HepG2 (cell line): ENCODE measurements around the gene HOTAIR. TPM values are rescaled to one million over a fixed set of nuclear protein-coding genes. Genes with fewer than 3 reads are reported as not detected.

Source experiments
- CENPX ChIP-seq: sonication (generic); formaldehyde crosslinking; IDR thresholded peaks from 2 replicates; pipeline ENCODE4 v1.9.0; 2021; ENCODE audit warnings: mild to moderate bottlenecking, missing genetic modification reagents, moderate library complexity
- EEA1 ChIP-seq: sonication (generic); formaldehyde crosslinking; IDR thresholded peaks from 2 replicates; pipeline ENCODE4 v1.5.1; 2020; ENCODE audit warnings: mild to moderate bottlenecking, missing genetic modification reagents, borderline replicate concordance
- FOSL1 ChIP-seq: sonication (generic); formaldehyde crosslinking; IDR thresholded peaks from 2 replicates; pipeline ENCODE4 v1.9.0; 2021; ENCODE audit warnings: missing genetic modification reagents, borderline replicate concordance
- HNF4A ChIP-seq: sonication (generic); formaldehyde crosslinking; IDR thresholded peaks from 2 replicates; pipeline ENCODE4 v1.4.0; 2020; ENCODE audit warnings: missing genetic modification reagents
- ZFX ChIP-seq: sonication (generic); formaldehyde crosslinking; IDR thresholded peaks from 2 replicates; pipeline ENCODE4 v1.4.0; 2020; ENCODE audit warnings: mild to moderate bottlenecking, low read depth, missing genetic modification reagents, moderate library complexity
- polyA plus RNA-seq, 8 experiments: library from polyadenylated mRNA; depleted of rRNA in 3 of 8; stranded (reverse) in 7 of 8; unstranded in 1 of 8; fragments of >200 nt; fragmentation: Illumina TruSeq in 4 of 8; extraction: Trizol in 4 of 8; gene quantifications; 2 replicates each; pipeline versions ENCODE4 v1.2.1 to v1.2.3, GENCODE V29; 2011 to 2016; ENCODE audit warnings: low read depth in 4 of 8, missing spikeins in 1 of 8, mixed read lengths in 1 of 8; ENCODE audit not compliant: insufficient read depth in 1 of 8
- total RNA-seq, 5 experiments: library from RNA; depleted of rRNA; stranded (reverse); fragments of >200 nt; fragmentation: Illumina TruSeq; extraction: Trizol; gene quantifications; 2 replicates each; pipeline ENCODE4 v1.2.3, GENCODE V29; 2016; ENCODE audit warnings: low read depth in 1 of 5
- TF ChIP-seq, protein P1 (sequence below): sonication (generic); formaldehyde crosslinking; IDR thresholded peaks from 2 replicates; pipeline ENCODE4 v1.8.1; 2023; ENCODE audit warnings: missing genetic modification reagents, inconsistent platforms, borderline replicate concordance
- TF ChIP-seq, protein P2 (sequence below): sonication (generic); formaldehyde crosslinking; IDR thresholded peaks from 2 replicates; pipeline ENCODE4 v1.4.0; 2020; ENCODE audit warnings: missing genetic modification reagents
- TF ChIP-seq, protein P3 (sequence below): sonication (generic); formaldehyde crosslinking; IDR thresholded peaks from 2 replicates; pipeline ENCODE4 v1.8.1; 2023; ENCODE audit warnings: mild to moderate bottlenecking, inconsistent platforms, moderate library complexity, missing genetic modification reagents, borderline replicate concordance

HOTAIR gene
- total and polyA plus RNA-seq, 2 of the 13 experiments (the other 11 are each of a cell fraction or from before 2014, with no cell fraction given) = not detected

DNA sequence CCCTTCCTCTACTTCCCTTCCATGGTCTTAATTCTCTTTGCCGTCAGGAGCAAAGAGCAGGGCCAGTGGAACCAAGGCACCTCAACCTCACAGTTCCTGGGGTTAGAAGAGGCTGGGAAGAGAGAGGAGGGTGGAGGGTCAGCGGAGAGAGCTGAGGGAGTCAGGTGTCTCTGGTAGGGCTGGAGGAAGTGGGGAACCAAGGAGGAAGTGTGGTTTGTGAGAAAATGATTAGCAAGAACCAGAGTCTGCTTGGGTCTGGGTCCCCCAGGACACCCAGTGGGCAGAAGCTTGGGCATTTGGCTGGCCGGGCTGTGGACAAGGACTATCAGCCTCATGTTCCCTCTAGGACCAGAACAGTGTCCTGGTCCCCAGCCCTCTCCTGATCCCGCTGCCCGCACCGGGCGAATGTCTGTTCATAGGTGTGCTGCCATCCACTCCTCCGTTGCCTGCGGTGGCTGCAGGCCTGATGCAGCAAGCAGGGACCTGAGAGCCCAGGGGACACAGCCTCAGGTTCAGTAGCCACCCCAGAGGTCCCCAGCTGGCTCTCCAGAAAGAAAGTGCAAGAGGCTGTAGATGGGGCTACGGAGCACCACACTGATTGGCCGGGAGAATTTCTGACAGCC lies 17.7 kb downstream of the HOTAIR start (continued):
- TF ChIP-seq, protein P1, sequence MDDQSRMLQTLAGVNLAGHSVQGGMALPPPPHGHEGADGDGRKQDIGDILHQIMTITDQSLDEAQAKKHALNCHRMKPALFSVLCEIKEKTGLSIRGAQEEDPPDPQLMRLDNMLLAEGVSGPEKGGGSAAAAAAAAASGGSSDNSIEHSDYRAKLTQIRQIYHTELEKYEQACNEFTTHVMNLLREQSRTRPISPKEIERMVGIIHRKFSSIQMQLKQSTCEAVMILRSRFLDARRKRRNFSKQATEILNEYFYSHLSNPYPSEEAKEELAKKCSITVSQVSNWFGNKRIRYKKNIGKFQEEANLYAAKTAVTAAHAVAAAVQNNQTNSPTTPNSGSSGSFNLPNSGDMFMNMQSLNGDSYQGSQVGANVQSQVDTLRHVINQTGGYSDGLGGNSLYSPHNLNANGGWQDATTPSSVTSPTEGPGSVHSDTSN = no peak
- TF ChIP-seq CENPX (CRISPR knock-in tag) = no peak
- no peak for TF ChIP-seq ZFX (CRISPR knock-in tag)
- no peak for TF ChIP-seq EEA1 (CRISPR knock-in tag)
- TF ChIP-seq, protein P2, sequence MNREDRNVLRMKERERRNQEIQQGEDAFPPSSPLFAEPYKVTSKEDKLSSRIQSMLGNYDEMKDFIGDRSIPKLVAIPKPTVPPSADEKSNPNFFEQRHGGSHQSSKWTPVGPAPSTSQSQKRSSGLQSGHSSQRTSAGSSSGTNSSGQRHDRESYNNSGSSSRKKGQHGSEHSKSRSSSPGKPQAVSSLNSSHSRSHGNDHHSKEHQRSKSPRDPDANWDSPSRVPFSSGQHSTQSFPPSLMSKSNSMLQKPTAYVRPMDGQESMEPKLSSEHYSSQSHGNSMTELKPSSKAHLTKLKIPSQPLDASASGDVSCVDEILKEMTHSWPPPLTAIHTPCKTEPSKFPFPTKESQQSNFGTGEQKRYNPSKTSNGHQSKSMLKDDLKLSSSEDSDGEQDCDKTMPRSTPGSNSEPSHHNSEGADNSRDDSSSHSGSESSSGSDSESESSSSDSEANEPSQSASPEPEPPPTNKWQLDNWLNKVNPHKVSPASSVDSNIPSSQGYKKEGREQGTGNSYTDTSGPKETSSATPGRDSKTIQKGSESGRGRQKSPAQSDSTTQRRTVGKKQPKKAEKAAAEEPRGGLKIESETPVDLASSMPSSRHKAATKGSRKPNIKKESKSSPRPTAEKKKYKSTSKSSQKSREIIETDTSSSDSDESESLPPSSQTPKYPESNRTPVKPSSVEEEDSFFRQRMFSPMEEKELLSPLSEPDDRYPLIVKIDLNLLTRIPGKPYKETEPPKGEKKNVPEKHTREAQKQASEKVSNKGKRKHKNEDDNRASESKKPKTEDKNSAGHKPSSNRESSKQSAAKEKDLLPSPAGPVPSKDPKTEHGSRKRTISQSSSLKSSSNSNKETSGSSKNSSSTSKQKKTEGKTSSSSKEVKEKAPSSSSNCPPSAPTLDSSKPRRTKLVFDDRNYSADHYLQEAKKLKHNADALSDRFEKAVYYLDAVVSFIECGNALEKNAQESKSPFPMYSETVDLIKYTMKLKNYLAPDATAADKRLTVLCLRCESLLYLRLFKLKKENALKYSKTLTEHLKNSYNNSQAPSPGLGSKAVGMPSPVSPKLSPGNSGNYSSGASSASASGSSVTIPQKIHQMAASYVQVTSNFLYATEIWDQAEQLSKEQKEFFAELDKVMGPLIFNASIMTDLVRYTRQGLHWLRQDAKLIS (CRISPR knock-in tag) = no peak
- TF ChIP-seq, protein P3, sequence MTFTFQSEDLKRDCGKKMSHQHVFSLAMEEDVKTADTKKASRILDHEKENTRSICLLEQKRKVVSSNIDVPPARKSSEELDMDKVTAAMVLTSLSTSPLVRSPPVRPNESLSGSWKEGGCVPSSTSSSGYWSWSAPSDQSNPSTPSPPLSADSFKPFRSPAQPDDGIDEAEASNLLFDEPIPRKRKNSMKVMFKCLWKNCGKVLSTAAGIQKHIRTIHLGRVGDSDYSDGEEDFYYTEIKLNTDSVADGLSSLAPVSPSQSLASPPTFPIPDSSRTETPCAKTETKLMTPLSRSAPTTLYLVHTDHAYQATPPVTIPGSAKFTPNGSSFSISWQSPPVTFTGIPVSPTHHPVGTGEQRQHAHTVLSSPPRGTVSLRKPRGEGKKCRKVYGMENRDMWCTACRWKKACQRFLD (CRISPR knock-in tag) = no peak
- no peak for TF ChIP-seq HNF4A (CRISPR knock-in tag)
- no peak for TF ChIP-seq FOSL1 (CRISPR knock-in tag)
